GM10266 (cell line): ENCODE data around the gene CCDC194.

ENCODE experiments used
- DNase-seq: peaks from one replicate; pipeline ENCODE4 v3.0.0; 2012; ENCODE audit errors: extremely low spot score
- CTCF ChIP-seq: IDR thresholded peaks from 2 replicates; pipeline ENCODE4 v1.5.1; 2012; ENCODE audit warnings: mild to moderate bottlenecking, low read depth; ENCODE audit not compliant: control insufficient read depth, insufficient read depth; ENCODE audit errors: missing control alignments

The CCDC194 gene

GRCh38 chr19:17341386-17341785 lies 52.6 kb downstream of the CCDC194 start:
- DNase-seq: no peak
- no peak for TF ChIP-seq CTCF

- DNase-seq: no peak
- no peak for TF ChIP-seq CTCF
Observed at GRCh38 chr19:17340871-17341357, 53.1 kb downstream of the CCDC194 start.
